Endothelial cell of umbilical vein (primary cell): ENCODE data around the gene ROCK2. TPM values are rescaled to one million over a fixed set of nuclear protein-coding genes. Genes with fewer than 3 reads are reported as not detected.

ENCODE experiments used
- BruUV-seq: library from RNA; stranded (reverse); fragments of 400-500 nt; replicated peaks from 2 replicates; lab custom pipeline; 2021; lab: Mats Ljungman, UMichigan
- CTCF ChIA-PET: fragments of 300-600, 350-600 bp; sonication (Branson Sonifier 250); formaldehyde crosslinking; loops from one replicate; lab custom pipeline; 2021; ENCODE audit warnings: antibody characterized with exemption, inconsistent platforms; lab: Charles Lee
- POLR2A ChIA-PET: fragments of 300-600, 350-600 bp; sonication (Branson Sonifier 250); formaldehyde crosslinking; loops from one replicate; lab custom pipeline; 2021; ENCODE audit warnings: antibody characterized with exemption, inconsistent platforms; lab: Charles Lee
- DNase-seq: peaks from one replicate; pipeline ENCODE4 v3.0.0-alpha.2; 2011; ENCODE audit warnings: low read depth, low spot score
- FAIRE-seq: peaks from 2 replicates; lab custom pipeline; 2011; peaks lifted over from hg19 to GRCh38; lab: Jason Lieb, UNC
- H2AFZ ChIP-seq: 2 replicates; pipeline ENCODE4 v1.6.0; 2012; ENCODE audit warnings: low read depth, low read length, control low read depth, inconsistent platforms
- H3K27ac ChIP-seq: 2 replicates; pipeline ENCODE4 v1.5.1; 2011; ENCODE audit warnings: low read depth, mild to moderate bottlenecking, control low read depth, low read length, moderate library complexity; ENCODE audit not compliant: insufficient read depth
- H3K27me3 ChIP-seq, 2 experiments: 2 replicates each; pipeline versions ENCODE4 v1.6.0 to v1.6.1; 2011; ENCODE audit warnings: low read length in 2 of 2, mixed read lengths in 1 of 2; ENCODE audit not compliant: control insufficient read depth in 2 of 2, insufficient read depth in 2 of 2
- H3K36me3 ChIP-seq, 2 experiments: 2 replicates in 1 of 2; 3 replicates in 1 of 2; pipeline ENCODE4 v1.5.1; 2011; ENCODE audit warnings: low read length in 2 of 2, mild to moderate bottlenecking in 1 of 2, moderate library complexity in 1 of 2; ENCODE audit not compliant: control insufficient read depth in 2 of 2, insufficient read depth in 2 of 2; ENCODE audit errors: extremely low read depth in 1 of 2
- H3K4me1 ChIP-seq: 3 replicates; pipeline ENCODE4 v1.5.1; 2011; ENCODE audit warnings: mild to moderate bottlenecking, low read length; ENCODE audit not compliant: control insufficient read depth, insufficient read depth; ENCODE audit errors: extremely low read depth
- H3K4me2 ChIP-seq: 2 replicates; pipeline ENCODE4 v1.6.1; 2011; ENCODE audit warnings: low read length, control low read depth, mixed read lengths; ENCODE audit not compliant: insufficient read depth
- H3K4me3 ChIP-seq, 3 experiments: fragments of 200-600 bp in 1 of 3; sonication (generic), shearing (Covaris generic) in 1 of 3; replicated peaks in 1 of 3; 2 replicates each; pipeline ENCODE4 v1.5.1; 2011 to 2016; ENCODE audit warnings: control low read depth in 3 of 3, low read length in 3 of 3, mild to moderate bottlenecking in 2 of 3, inconsistent platforms in 1 of 3, low read depth in 1 of 3, moderate library complexity in 1 of 3; ENCODE audit not compliant: insufficient read depth in 1 of 3
- H3K79me2 ChIP-seq: 2 replicates; pipeline ENCODE4 v1.6.0; 2012; ENCODE audit warnings: low read length, inconsistent platforms; ENCODE audit not compliant: control insufficient read depth, insufficient read depth
- H3K9ac ChIP-seq: replicated peaks from 2 replicates; pipeline ENCODE3; 2011; ENCODE audit warnings: low read length, control low read depth; ENCODE audit not compliant: insufficient read depth; ENCODE audit errors: extremely low read depth
- H3K9me1 ChIP-seq: replicated peaks from 3 replicates; pipeline ENCODE4 v1.6.0; 2011; ENCODE audit warnings: mild to moderate bottlenecking, low read length; ENCODE audit not compliant: control insufficient read depth, insufficient read depth; ENCODE audit errors: extremely low read depth
- H3K9me3 ChIP-seq: replicated peaks from 2 replicates; pipeline ENCODE4 v1.5.1; 2012; ENCODE audit warnings: low read length, inconsistent platforms; ENCODE audit not compliant: control insufficient read depth, insufficient read depth
- H4K20me1 ChIP-seq: replicated peaks from 2 replicates; pipeline ENCODE3; 2011; ENCODE audit warnings: mild to moderate bottlenecking, low read length; ENCODE audit not compliant: control insufficient read depth, insufficient read depth; ENCODE audit errors: extremely low read depth
- EZH2 ChIP-seq: IDR thresholded peaks from 2 replicates; pipeline ENCODE4 v1.6.1; 2012; ENCODE audit warnings: borderline replicate concordance, low read depth, mild to moderate bottlenecking, moderate library complexity, low read length, inconsistent platforms; ENCODE audit not compliant: severe bottlenecking
- FOS ChIP-seq: IDR thresholded peaks from 2 replicates; pipeline ENCODE4 v1.6.1; 2011; ENCODE audit warnings: mild to moderate bottlenecking, low read length, moderate library complexity, borderline replicate concordance; ENCODE audit not compliant: insufficient read depth
- GATA2 ChIP-seq: IDR thresholded peaks from 2 replicates; pipeline ENCODE4 v1.7.0; 2011; ENCODE audit warnings: low read depth, mild to moderate bottlenecking, moderate library complexity, mixed read lengths, low read length; ENCODE audit not compliant: insufficient read length, insufficient read depth
- JUN ChIP-seq: IDR thresholded peaks from 2 replicates; pipeline ENCODE4 v1.6.1; 2011; ENCODE audit warnings: borderline replicate concordance, low read depth; ENCODE audit not compliant: insufficient read length, insufficient read depth
- MYC ChIP-seq: IDR thresholded peaks from one replicate; pipeline ENCODE4 v1.6.1; 2011; ENCODE audit warnings: mild to moderate bottlenecking, low read depth, low read length
- POLR2A ChIP-seq: IDR thresholded peaks from 2 replicates; pipeline ENCODE4 v1.6.1; 2012; ENCODE audit warnings: low read depth, mild to moderate bottlenecking, control low read depth, low read length
- POLR2AphosphoS5 ChIP-seq: IDR thresholded peaks from 2 replicates; pipeline ENCODE4 v1.6.1; 2012; ENCODE audit warnings: low read depth, mild to moderate bottlenecking, control low read depth, low read length, moderate library complexity; ENCODE audit not compliant: insufficient read depth
- dilution Hi-C: fragments of 300-500 bp; cut with MboI; formaldehyde crosslinking; loops from one replicate; pipeline ENCODE4 v1.15.0; 2019; ENCODE audit warnings: low sequenced_read_pairs; ENCODE audit not compliant: extremely low pct_ligation_motif_present
- intact Hi-C: fragments of 100-400 bp; cut with micrococcal nuclease; formaldehyde crosslinking; loops from one replicate; pipeline ENCODE4 v1.10.0; 2022
- polyA plus RNA-seq, 4 experiments: library from polyadenylated mRNA; depleted of rRNA in 3 of 4; stranded (reverse) in 3 of 4; unstranded in 1 of 4; fragments of >200 nt; gene quantifications; 2 replicates each; pipeline versions ENCODE4 v1.2.1 to v1.2.3, GENCODE V29; 2011 to 2012; ENCODE audit warnings: missing spikeins in 1 of 4
- total RNA-seq: library from RNA; stranded (reverse); gene quantifications from 2 replicates; pipeline ENCODE4 v1.2.3, GENCODE V29; 2021
- TF ChIP-seq, protein P1 (sequence below): IDR thresholded peaks from 2 replicates; pipeline ENCODE4 v1.6.1; 2011; ENCODE audit not compliant: insufficient read depth, insufficient read length
- TF ChIP-seq, protein P2 (sequence below), 2 donors: IDR thresholded peaks; 1 replicate in 1 of 2; 2 replicates in 1 of 2; pipeline ENCODE4 v1.5.1; 2011; ENCODE audit warnings: low read length in 2 of 2, mild to moderate bottlenecking in 2 of 2, moderate library complexity in 2 of 2, control low read depth in 1 of 2, inconsistent platforms in 1 of 2, low read depth in 1 of 2; ENCODE audit not compliant: insufficient read depth in 1 of 2; ENCODE audit errors: extremely low read depth in 1 of 2

Gene ROCK2
- total and polyA plus RNA-seq, 2 donors (not counting 3 experiments of a cell fraction or from before 2014, with no cell fraction given), result 5.2 to 56.5 TPM

- Histone ChIP-seq H3K36me3 (no peaks in the 10 kb centered on the region), H2AFZ (no peak overlapping the region), H3K27ac (no peak overlapping the region), H3K9me3 (no peaks in the 10 kb centered on the region), H3K9me1 (no peaks in the 10 kb centered on the region), H3K4me3 (no peak overlapping the region), H3K4me1 (no peaks in the 10 kb centered on the region), H3K9ac (no peak overlapping the region), H3K4me2 (no peak overlapping the region), H3K79me2 (peaks cover 35% of the 10 kb centered on the region), H4K20me1 (no peaks in the 10 kb centered on the region), H3K27me3 (no peaks in the 10 kb centered on the region)
- BruUV-seq, result no TSS peak
- ChIA-PET CTCF (no interaction called here), POLR2A (no interaction called here)
- FAIRE-seq (no peak), DNase-seq (no peak)
- TF ChIP-seq FOS, result no peak
- TF ChIP-seq, protein P1, sequence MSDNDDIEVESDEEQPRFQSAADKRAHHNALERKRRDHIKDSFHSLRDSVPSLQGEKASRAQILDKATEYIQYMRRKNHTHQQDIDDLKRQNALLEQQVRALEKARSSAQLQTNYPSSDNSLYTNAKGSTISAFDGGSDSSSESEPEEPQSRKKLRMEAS, result no peak
- TF ChIP-seq EZH2, result no peak
- TF ChIP-seq POLR2AphosphoS5, result no peak
- TF ChIP-seq JUN, result no peak
- TF ChIP-seq, protein P2, sequence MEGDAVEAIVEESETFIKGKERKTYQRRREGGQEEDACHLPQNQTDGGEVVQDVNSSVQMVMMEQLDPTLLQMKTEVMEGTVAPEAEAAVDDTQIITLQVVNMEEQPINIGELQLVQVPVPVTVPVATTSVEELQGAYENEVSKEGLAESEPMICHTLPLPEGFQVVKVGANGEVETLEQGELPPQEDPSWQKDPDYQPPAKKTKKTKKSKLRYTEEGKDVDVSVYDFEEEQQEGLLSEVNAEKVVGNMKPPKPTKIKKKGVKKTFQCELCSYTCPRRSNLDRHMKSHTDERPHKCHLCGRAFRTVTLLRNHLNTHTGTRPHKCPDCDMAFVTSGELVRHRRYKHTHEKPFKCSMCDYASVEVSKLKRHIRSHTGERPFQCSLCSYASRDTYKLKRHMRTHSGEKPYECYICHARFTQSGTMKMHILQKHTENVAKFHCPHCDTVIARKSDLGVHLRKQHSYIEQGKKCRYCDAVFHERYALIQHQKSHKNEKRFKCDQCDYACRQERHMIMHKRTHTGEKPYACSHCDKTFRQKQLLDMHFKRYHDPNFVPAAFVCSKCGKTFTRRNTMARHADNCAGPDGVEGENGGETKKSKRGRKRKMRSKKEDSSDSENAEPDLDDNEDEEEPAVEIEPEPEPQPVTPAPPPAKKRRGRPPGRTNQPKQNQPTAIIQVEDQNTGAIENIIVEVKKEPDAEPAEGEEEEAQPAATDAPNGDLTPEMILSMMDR (IDR thresholded peaks at IDR 0.05; ENCODE audit: extremely low read depth in 1 of 2, insufficient read depth in 1 of 2, low read depth in 1 of 2, low read length in 2 of 2), result no peak
- no peak for TF ChIP-seq MYC
- TF ChIP-seq GATA2, result no peak
- TF ChIP-seq POLR2A, result no peak
- dilution Hi-C loops (no loop called here), intact Hi-C loops (no loop called here)
Measured at GRCh38 chr2:11245322-11245721, 99.1 kb downstream of the ROCK2 start.
